IMR-90 (cell line): Measurements from ENCODE around the gene ZNF236. TPM values are rescaled to one million over a fixed set of nuclear protein-coding genes. Genes with fewer than 3 reads are reported as not detected.

Experiments used
- ATAC-seq: fragments of 200-7000 bp; cut with Tn5 transposase; 2 replicates; pipeline ENCODE4 v1.9.1; 2020; ENCODE audit warnings: low read depth, mild to moderate bottlenecking, moderate library complexity
- BruUV-seq: library from RNA; stranded (reverse); fragments of 400-500 nt; replicated peaks from 2 replicates; lab custom pipeline; 2021; lab: Mats Ljungman, UMichigan
- CTCF ChIA-PET: fragments of 300-600 bp; formaldehyde crosslinking; extraction: SDS; loops from one replicate; lab custom pipeline; 2021; ENCODE audit warnings: antibody characterized with exemption; lab: Yijun Ruan, JAX
- POLR2A ChIA-PET: fragments of 300-600 bp; sonication (Branson Sonifier 250); formaldehyde crosslinking; loops from one replicate; lab custom pipeline; 2022; ENCODE audit warnings: antibody characterized with exemption; ENCODE audit not compliant: unreplicated experiment; lab: Charles Lee
- DNase-seq: peaks from one replicate; pipeline ENCODE4 v3.0.0; 2013
- H2AFZ ChIP-seq: replicated peaks from 2 replicates; pipeline ENCODE3; 2013; ENCODE audit warnings: low read length, mild to moderate bottlenecking; ENCODE audit not compliant: poor library complexity
- H2AK5ac ChIP-seq: 2 replicates; pipeline ENCODE4 v1.6.1; 2013; ENCODE audit warnings: low read depth, low read length, inconsistent platforms
- H2AK9ac ChIP-seq: replicated peaks from 2 replicates; pipeline ENCODE3; 2013; ENCODE audit warnings: mild to moderate bottlenecking, low read depth, low read length, moderate library complexity; ENCODE audit not compliant: poor library complexity
- H2BK120ac ChIP-seq: 2 replicates; pipeline ENCODE4 v1.6.1; 2013; ENCODE audit warnings: low read depth, low read length, inconsistent platforms
- H2BK15ac ChIP-seq: 3 replicates; pipeline ENCODE4 v1.6.1; 2013; ENCODE audit warnings: low read depth, low read length, inconsistent platforms
- H2BK20ac ChIP-seq: 2 replicates; pipeline ENCODE4 v1.6.1; 2013; ENCODE audit warnings: low read depth, mild to moderate bottlenecking, inconsistent platforms, low read length, moderate library complexity
- H2BK5ac ChIP-seq: 2 replicates; pipeline ENCODE4 v1.6.1; 2013; ENCODE audit warnings: mild to moderate bottlenecking, low read depth, low read length, inconsistent platforms; ENCODE audit not compliant: poor library complexity, severe bottlenecking
- H3K14ac ChIP-seq: replicated peaks from 2 replicates; pipeline ENCODE4 v1.6.1; 2013; ENCODE audit warnings: low read depth, low read length, inconsistent platforms
- H3K18ac ChIP-seq: 2 replicates; pipeline ENCODE4 v1.6.1; 2013; ENCODE audit warnings: low read depth, low read length, control low read depth
- H3K23ac ChIP-seq: 2 replicates; pipeline ENCODE4 v1.6.1; 2013; ENCODE audit warnings: low read depth, low read length, inconsistent platforms
- H3K27ac ChIP-seq: 2 replicates; pipeline ENCODE4 v1.5.1; 2013; ENCODE audit warnings: mild to moderate bottlenecking, control low read depth, low read length; ENCODE audit not compliant: insufficient read depth
- H3K27me3 ChIP-seq: 2 replicates; pipeline ENCODE4 v1.6.1; 2013; ENCODE audit warnings: low read length; ENCODE audit not compliant: control insufficient read depth, insufficient read depth
- H3K36me3 ChIP-seq: 2 replicates; pipeline ENCODE4 v1.6.1; 2013; ENCODE audit warnings: low read length, mixed read lengths; ENCODE audit not compliant: control insufficient read depth, insufficient read depth
- H3K4ac ChIP-seq: 2 replicates; pipeline ENCODE4 v1.6.1; 2013; ENCODE audit warnings: low read depth, low read length, inconsistent platforms
- H3K4me1 ChIP-seq: 2 replicates; pipeline ENCODE4 v1.6.1; 2013; ENCODE audit warnings: low read length, mixed read lengths; ENCODE audit not compliant: control insufficient read depth, insufficient read depth
- H3K4me2 ChIP-seq: 2 replicates; pipeline ENCODE4 v1.6.1; 2013; ENCODE audit warnings: low read depth, mild to moderate bottlenecking, control low read depth, low read length, moderate library complexity
- H3K4me3 ChIP-seq: 2 replicates; pipeline ENCODE4 v1.5.1; 2013; ENCODE audit warnings: low read depth, mild to moderate bottlenecking, control low read depth, low read length, moderate library complexity; ENCODE audit not compliant: insufficient read depth
- H3K56ac ChIP-seq: 2 replicates; pipeline ENCODE4 v1.6.1; 2013; ENCODE audit warnings: low read length, inconsistent platforms; ENCODE audit not compliant: insufficient read depth; ENCODE audit errors: extremely low read depth
- H3K79me1 ChIP-seq, 2 experiments: 2 replicates each; pipeline ENCODE4 v1.6.1; 2013; ENCODE audit warnings: low read length in 2 of 2, inconsistent platforms in 1 of 2, low read depth in 1 of 2
- H3K9ac ChIP-seq: 2 replicates; pipeline ENCODE4 v1.6.1; 2013; ENCODE audit warnings: low read depth, low read length, control low read depth
- H3K9me1 ChIP-seq: 2 replicates; pipeline ENCODE4 v1.6.1; 2013; ENCODE audit warnings: low read length, inconsistent platforms; ENCODE audit not compliant: insufficient read depth
- H3K9me3 ChIP-seq: 2 replicates; pipeline ENCODE4 v1.6.1; 2013; ENCODE audit warnings: low read length; ENCODE audit not compliant: control insufficient read depth, insufficient read depth
- H4K20me1 ChIP-seq: 2 replicates; pipeline ENCODE4 v1.6.1; 2013; ENCODE audit warnings: low read length, inconsistent platforms; ENCODE audit not compliant: insufficient read depth
- H4K5ac ChIP-seq: 2 replicates; pipeline ENCODE4 v1.6.1; 2013; ENCODE audit warnings: mild to moderate bottlenecking, low read depth, low read length, control low read depth
- H4K8ac ChIP-seq, 2 experiments: 2 replicates each; pipeline ENCODE4 v1.6.1; 2013; ENCODE audit warnings: low read depth in 2 of 2, low read length in 2 of 2, control low read depth in 1 of 2, inconsistent platforms in 1 of 2
- H4K91ac ChIP-seq: 2 replicates; pipeline ENCODE4 v1.6.1; 2013; ENCODE audit warnings: low read depth, low read length, inconsistent platforms; ENCODE audit not compliant: insufficient read depth
- BHLHE40 ChIP-seq: fragments of 150-350 bp; IDR thresholded peaks from 2 replicates; pipeline ENCODE4 v1.6.1; 2016; ENCODE audit warnings: mild to moderate bottlenecking, low read depth, low read length
- CHD1 ChIP-seq: IDR thresholded peaks from 2 replicates; pipeline ENCODE4 v1.6.1; 2012; ENCODE audit warnings: low read depth, low read length, improper control_type of control experiment
- CTCF ChIP-seq: conservative IDR thresholded peaks from 2 replicates; pipeline ENCODE4 v1.5.1; 2012; ENCODE audit warnings: mild to moderate bottlenecking, low read depth, low read length, improper control_type of control experiment
- ELK1 ChIP-seq: fragments of 150-350 bp; IDR thresholded peaks from 2 replicates; pipeline ENCODE4 v1.6.1; 2016; ENCODE audit warnings: low read depth, mild to moderate bottlenecking, low read length, moderate library complexity, borderline replicate concordance
- MAFK ChIP-seq: IDR thresholded peaks from 2 replicates; pipeline ENCODE4 v1.6.1; 2012; ENCODE audit warnings: low read depth, low read length, improper control_type of control experiment
- MAZ ChIP-seq: IDR thresholded peaks from 2 replicates; pipeline ENCODE4 v1.6.1; 2012; ENCODE audit warnings: low read depth, mild to moderate bottlenecking, low read length, improper control_type of control experiment, moderate library complexity, borderline replicate concordance
- NFE2L2 ChIP-seq: fragments of 150-350 bp; IDR thresholded peaks from 2 replicates; pipeline ENCODE4 v1.6.1; 2016; ENCODE audit warnings: low read depth, mild to moderate bottlenecking, low read length
- RAD21 ChIP-seq: IDR thresholded peaks from 2 replicates; pipeline ENCODE4 v1.6.1; 2012; ENCODE audit warnings: low read length, improper control_type of control experiment
- RCOR1 ChIP-seq: IDR thresholded peaks from 2 replicates; pipeline ENCODE4 v1.6.1; 2012; ENCODE audit warnings: mild to moderate bottlenecking, low read length, improper control_type of control experiment; ENCODE audit not compliant: insufficient replicate concordance
- RFX5 ChIP-seq: IDR thresholded peaks from 2 replicates; pipeline ENCODE4 v1.8.0; 2012; ENCODE audit warnings: low read depth, mild to moderate bottlenecking, low read length, moderate library complexity
- WGBS, 2 experiments: methylation state at CpG; one replicate each; pipeline versions ENCODE4 v1.1.5 to v1.1.7; 2013; ENCODE audit warnings: missing lambda C conversion rate in 2 of 2; ENCODE audit not compliant: insufficient read length in 1 of 2; ENCODE audit errors: extremely low coverage in 2 of 2; 5-methylcytosine and 5-hydroxymethylcytosine counted together
- dilution Hi-C: fragments of 300-500 bp; cut with HindIII; formaldehyde crosslinking; loops from one replicate; pipeline ENCODE4 v1.14.3; 2018; ENCODE audit warnings: low sequenced_read_pairs; ENCODE audit not compliant: unreplicated experiment
- in situ Hi-C: fragments of 300-500 bp; cut with MboI; formaldehyde crosslinking; loops from 3 replicates; pipeline ENCODE4 v1.14.3; 2019; ENCODE audit warnings: low sequenced_read_pairs, inconsistent platforms, mixed read lengths
- intact Hi-C: fragments of 100-400 bp; cut with micrococcal nuclease; formaldehyde crosslinking; loops from 2 replicates; pipeline ENCODE4 v1.10.0; 2022
- polyA plus RNA-seq, 3 experiments: library from polyadenylated mRNA; depleted of rRNA; stranded (reverse); fragments of >200 nt; gene quantifications; 2 replicates each; pipeline ENCODE4 v1.2.3, GENCODE V29; 2012; ENCODE audit warnings: low replicate concordance in 1 of 3
- total RNA-seq: library from RNA; depleted of rRNA; stranded (reverse); fragments of >200 nt; gene quantifications from 2 replicates; pipeline ENCODE4 v1.2.3, GENCODE V29; 2012

ZNF236 gene
- total and polyA plus RNA-seq, 2 of the 4 experiments (the other 2 are of a cell fraction) = 3.6 to 9.7 TPM

GRCh38 chr18:76936877-76937276 lies 114.5 kb downstream of the ZNF236 start:
- no peak overlapping the region for H4K8ac ChIP-seq
- CTCF ChIA-PET = no interaction called here
- H3K4ac ChIP-seq = no peak overlapping the region
- peaks cover 3% of the 10 kb centered on the region; the same call in 1 of the 2 replicates for H3K9me1 ChIP-seq
- no peak overlapping the region for H3K14ac ChIP-seq
- ATAC-seq = no peak
- peaks cover 30% of the 10 kb centered on the region for H3K36me3 ChIP-seq
- 98% methylated on average over 8 of the region's 11 CpGs; no CpG with 5 or more reads in 1 of the 2 experiments for WGBS, 2 experiments
- no peak overlapping the region for H2BK20ac ChIP-seq
- H3K9ac ChIP-seq = no peak overlapping the region
- H3K4me1 ChIP-seq = peaks cover 7% of the 10 kb centered on the region
- no peak overlapping the region for H3K23ac ChIP-seq
- no peak overlapping the region for H3K56ac ChIP-seq
- POLR2A ChIA-PET = no interaction called here
- no peak overlapping the region for H4K5ac ChIP-seq
- BruUV-seq = no TSS peak
- H2BK120ac ChIP-seq = no peak overlapping the region
- no peaks in the 10 kb centered on the region for H4K20me1 ChIP-seq
- H4K91ac ChIP-seq = no peak overlapping the region
- H2AFZ ChIP-seq = peak overlapping the region; percentile 34
- no peak overlapping the region for H3K4me3 ChIP-seq
- H2AK5ac ChIP-seq = no peak overlapping the region
- no peak overlapping the region for H3K18ac ChIP-seq
- in situ Hi-C loops (no loop called here), dilution Hi-C loops (no loop called here), intact Hi-C loops (no loop called here)
- TF ChIP-seq CHD1 = no peak
- no peak for TF ChIP-seq RCOR1
- TF ChIP-seq MAZ = no peak
- TF ChIP-seq CTCF = no peak
- TF ChIP-seq MAFK = no peak
- TF ChIP-seq ELK1 = no peak
- no peak for TF ChIP-seq NFE2L2
- no peak for TF ChIP-seq RAD21
- TF ChIP-seq RFX5 = no peak
- TF ChIP-seq BHLHE40 = no peak
- no peak for DNase-seq
- H3K79me1 ChIP-seq = peaks cover 0 to 5% of the 10 kb centered on the region in 2 experiments; a peak in 1 of 4 replicates
- H3K4me2 ChIP-seq = no peak overlapping the region
- no peaks in the 10 kb centered on the region for H3K9me3 ChIP-seq
- no peak overlapping the region for H2BK15ac ChIP-seq
- H3K27me3 ChIP-seq = no peaks in the 10 kb centered on the region
- H3K27ac ChIP-seq = no peak overlapping the region
- H2BK5ac ChIP-seq = no peak overlapping the region
- peak overlapping the region; percentile 9 for H2AK9ac ChIP-seq
